NCI-H1417 (cell line): Measurements from ENCODE around the gene SAMM50.

Experiments used
- DNase-seq, 3 experiments: peaks; one replicate each; lab custom pipeline; 2025; lab: John Stamatoyannopoulos, UW

Gene SAMM50

GRCh38 chr22:44029069-44029468 lies 73.8 kb downstream of the SAMM50 start:
- DNase-seq = no peak

- no peak for DNase-seq
Observed at GRCh38 chr22:44030051-44030701, 74.9 kb downstream of the SAMM50 start.

- DNase-seq = no peak
Observed at GRCh38 chr22:44030702-44031082, 75.5 kb downstream of the SAMM50 start.

GRCh38 chr22:44031158-44031952 lies 76.1 kb downstream of the SAMM50 start:
- peak in 2 of 3 experiments; percentile 26 to 77 for DNase-seq

- peak in 2 of 3 experiments; percentile 10 to 36 for DNase-seq
Observed at GRCh38 chr22:44032126-44032730, 77.0 kb downstream of the SAMM50 start.

GRCh38 chr22:44033287-44033686 lies 78.0 kb downstream of the SAMM50 start:
- DNase-seq = no peak

GRCh38 chr22:44033694-44034093 lies 78.5 kb downstream of the SAMM50 start:
- DNase-seq = peak in 2 of 3 experiments; percentile 4 to 70

- no peak for DNase-seq
Observed at GRCh38 chr22:44037519-44038375, 82.5 kb downstream of the SAMM50 start.

- no peak for DNase-seq
Observed at GRCh38 chr22:44039566-44040171, 84.4 kb downstream of the SAMM50 start.

- DNase-seq = no peak
Observed at GRCh38 chr22:44042249-44043218, 87.3 kb downstream of the SAMM50 start.

GRCh38 chr22:44045145-44045544 lies 89.9 kb downstream of the SAMM50 start:
- no peak for DNase-seq
